HCT116 (cell line): Measurements from ENCODE around the gene CDK18. TPM values are rescaled to one million over a fixed set of nuclear protein-coding genes. Genes with fewer than 3 reads are reported as not detected.

Source experiments
- ATAC-seq: fragments of 200-7000 bp; cut with Tn5 transposase; 2 replicates; pipeline ENCODE4 v1.9.1; 2020; ENCODE audit warnings: mild to moderate bottlenecking, moderate library complexity
- BruUV-seq: library from RNA; stranded (reverse); fragments of 400-500 nt; replicated peaks from 2 replicates; lab custom pipeline; 2021; lab: Mats Ljungman, UMichigan
- CTCF ChIA-PET: fragments of 300-600 bp; sonication (Branson Sonifier 250); formaldehyde crosslinking; loops from one replicate; lab custom pipeline; 2021; ENCODE audit warnings: antibody characterized with exemption; lab: Charles Lee
- POLR2A ChIA-PET: fragments of 300-600, 350-600 bp; sonication (Branson Sonifier 250); formaldehyde crosslinking; loops from one replicate; lab custom pipeline; 2021; ENCODE audit warnings: antibody characterized with exemption; lab: Charles Lee
- RAD21 ChIA-PET, 2 experiments: fragments of 300-600 bp; sonication (Branson Sonifier 250); formaldehyde crosslinking; loops; one replicate each; lab custom pipeline; 2023; ENCODE audit warnings: low total read pairs in 2 of 2; ENCODE audit not compliant: uncharacterized antibody in 2 of 2, unreplicated experiment in 2 of 2, low non-redundant PET in 1 of 2; lab: Charles Lee
- DNase-seq: peaks from one replicate; pipeline ENCODE4 v3.0.0-alpha.2; 2010; ENCODE audit warnings: low read depth, low spot score
- H2AFZ ChIP-seq: fragments of 200-600 bp; shearing (Covaris generic), sonication (generic); 2 replicates; pipeline ENCODE4 v1.6.1; 2017; ENCODE audit warnings: low read depth, mixed run types, mixed read lengths, antibody characterized with exemption, low read length; ENCODE audit not compliant: poor library complexity, severe bottlenecking
- H3K27ac ChIP-seq: 2 replicates; pipeline ENCODE4 v1.5.1; 2012; ENCODE audit warnings: low read depth, low read length
- H3K27me3 ChIP-seq: fragments of 200-600 bp; sonication (generic); 2 replicates; pipeline ENCODE4 v1.6.1; 2016; ENCODE audit warnings: mixed run types, low read length, mixed read lengths; ENCODE audit not compliant: insufficient read depth
- H3K36me3 ChIP-seq, 2 experiments: fragments of 200-500 bp in 1 of 2; fragments of 200-600 bp in 1 of 2; sonication (Bioruptor generic) in 1 of 2; sonication (generic) in 1 of 2; 2 replicates each; pipeline versions ENCODE4 v1.5.1 to v1.6.1; 2014 to 2016; ENCODE audit warnings: low read length in 2 of 2, inconsistent platforms in 1 of 2, mixed read lengths in 1 of 2, mixed run types in 1 of 2; ENCODE audit not compliant: insufficient read depth in 2 of 2, control insufficient read depth in 1 of 2
- H3K4me1 ChIP-seq, 2 experiments: fragments of 200-600 bp in 1 of 2; sonication (generic) in 1 of 2; 2 replicates each; pipeline versions ENCODE4 v1.5.1 to v1.6.1; 2012 to 2017; ENCODE audit warnings: low read length in 2 of 2, inconsistent platforms in 1 of 2, mild to moderate bottlenecking in 1 of 2, mixed read lengths in 1 of 2, mixed run types in 1 of 2, moderate library complexity in 1 of 2; ENCODE audit not compliant: insufficient read depth in 2 of 2, control insufficient read depth in 1 of 2
- H3K4me2 ChIP-seq: fragments of 200-600 bp; sonication (generic); 2 replicates; pipeline ENCODE4 v1.6.1; 2017; ENCODE audit warnings: mixed run types, low read length, mixed read lengths
- H3K4me3 ChIP-seq, 2 experiments: fragments of 200-600 bp in 1 of 2; sonication (generic) in 1 of 2; replicated peaks in 1 of 2; 2 replicates each; pipeline ENCODE4 v1.5.1; 2011 to 2016; ENCODE audit warnings: low read length in 2 of 2, control low read depth in 1 of 2, low read depth in 1 of 2, mild to moderate bottlenecking in 1 of 2, mixed read lengths in 1 of 2, mixed run types in 1 of 2
- H3K79me2 ChIP-seq: fragments of 200-600 bp; sonication (generic); 2 replicates; pipeline ENCODE4 v1.6.1; 2017; ENCODE audit warnings: mild to moderate bottlenecking, mixed run types, low read length, moderate library complexity, mixed read lengths; ENCODE audit not compliant: insufficient read depth
- H3K9ac ChIP-seq: fragments of 200-600 bp; sonication (generic); 2 replicates; pipeline ENCODE4 v1.6.1; 2016; ENCODE audit warnings: low read length, mixed read lengths
- H3K9me2 ChIP-seq: fragments of 200-600 bp; sonication (generic), shearing (Covaris generic); 2 replicates; pipeline ENCODE4 v1.6.1; 2017; ENCODE audit warnings: mixed run types, mild to moderate bottlenecking, moderate library complexity; ENCODE audit not compliant: insufficient read depth
- H3K9me3 ChIP-seq, 2 experiments: fragments of 200-500 bp in 1 of 2; fragments of 200-600 bp in 1 of 2; sonication (Bioruptor generic) in 1 of 2; sonication (generic) in 1 of 2; 2 replicates each; pipeline ENCODE4 v1.6.1; 2014 to 2017; ENCODE audit warnings: low read length in 2 of 2, mixed read lengths in 2 of 2, inconsistent platforms in 1 of 2, low read depth in 1 of 2, mild to moderate bottlenecking in 1 of 2, mixed run types in 1 of 2, moderate library complexity in 1 of 2; ENCODE audit not compliant: control insufficient read depth in 1 of 2, insufficient read depth in 1 of 2
- H4K20me1 ChIP-seq: fragments of 200-600 bp; sonication (generic), shearing (Covaris generic); 2 replicates; pipeline ENCODE4 v1.6.1; 2017; ENCODE audit warnings: mixed run types, mild to moderate bottlenecking, moderate library complexity; ENCODE audit not compliant: insufficient read depth
- CTCF ChIP-seq, 3 experiments: fragments of 200-600 bp in 1 of 3; sonication (generic) in 1 of 3; IDR thresholded peaks in 2 of 3; conservative IDR thresholded peaks in 1 of 3; 2 replicates each; pipeline ENCODE4 v1.5.1; 2012 to 2017; ENCODE audit warnings: low read depth in 2 of 3, low read length in 2 of 3, antibody characterized with exemption in 1 of 3, borderline replicate concordance in 1 of 3, control low read depth in 1 of 3, mild to moderate bottlenecking in 1 of 3, mixed read lengths in 1 of 3, mixed run types in 1 of 3, moderate library complexity in 1 of 3; ENCODE audit not compliant: insufficient read depth in 1 of 3
- EGR1 ChIP-seq: IDR thresholded peaks from 2 replicates; pipeline ENCODE4 v1.6.1; 2012; ENCODE audit warnings: low read depth
- ELF1 ChIP-seq: IDR thresholded peaks from 2 replicates; pipeline ENCODE4 v1.6.1; 2012; ENCODE audit warnings: low read depth, borderline replicate concordance
- EZH2 ChIP-seq: fragments of 200-600 bp; sonication (generic); IDR thresholded peaks from 2 replicates; pipeline ENCODE4 v1.6.1; 2017; ENCODE audit warnings: antibody characterized with exemption, mixed run types
- FOSL1 ChIP-seq: IDR thresholded peaks from 2 replicates; pipeline ENCODE4 v1.6.1; 2012; ENCODE audit warnings: low read depth
- JUND ChIP-seq: IDR thresholded peaks from 2 replicates; pipeline ENCODE4 v1.6.1; 2012
- MAX ChIP-seq: IDR thresholded peaks from 2 replicates; pipeline ENCODE4 v1.6.1; 2012
- POLR2A ChIP-seq: IDR thresholded peaks from 2 replicates; pipeline ENCODE4 v1.7.0; 2011; ENCODE audit warnings: borderline replicate concordance; ENCODE audit not compliant: insufficient read depth, insufficient read length; ENCODE audit errors: extremely low read depth
- POLR2AphosphoS5 ChIP-seq: IDR thresholded peaks from 2 replicates; pipeline ENCODE4 v1.6.1; 2011; ENCODE audit warnings: mild to moderate bottlenecking, low read depth, low read length, moderate library complexity
- SIN3A ChIP-seq: IDR thresholded peaks from 2 replicates; pipeline ENCODE4 v1.6.1; 2012; ENCODE audit warnings: low read depth
- SP1 ChIP-seq: IDR thresholded peaks from 2 replicates; pipeline ENCODE4 v1.6.1; 2012; ENCODE audit warnings: low read depth
- SRF ChIP-seq: IDR thresholded peaks from 2 replicates; pipeline ENCODE4 v1.6.1; 2012; ENCODE audit warnings: low read depth
- TCF7L2 ChIP-seq: IDR thresholded peaks from 2 replicates; pipeline ENCODE4 v1.7.0; 2011; ENCODE audit warnings: borderline replicate concordance, inconsistent platforms; ENCODE audit not compliant: insufficient read depth, insufficient read length; ENCODE audit errors: extremely low read depth
- ZNF274 ChIP-seq: fragments of 200-500 bp; sonication (Bioruptor generic); IDR thresholded peaks from 2 replicates; pipeline ENCODE4 v1.6.1; 2014; ENCODE audit warnings: mild to moderate bottlenecking, low read depth, low read length, inconsistent platforms
- intact Hi-C: fragments of 100-400 bp; cut with micrococcal nuclease; formaldehyde crosslinking; loops from 2 replicates; pipeline ENCODE4 v1.10.0; 2022
- total RNA-seq: library from RNA; stranded (reverse); gene quantifications from one replicate; pipeline ENCODE4 v1.2.1, GENCODE V29; 2021; ENCODE audit not compliant: unreplicated experiment

The CDK18 gene
- total RNA-seq, 1 experiment from 2014 or later: 32.0 TPM

- Histone ChIP-seq H3K4me2 (no peak overlapping the region), H4K20me1 (no peaks in the 10 kb centered on the region), H3K27ac (no peak overlapping the region), H3K36me3 (no peaks in the 10 kb centered on the region), H3K79me2 (no peaks in the 10 kb centered on the region), H3K9me2 (no peaks in the 10 kb centered on the region), H3K4me3 (no peak overlapping the region), H2AFZ (no peak overlapping the region), H3K27me3 (no peaks in the 10 kb centered on the region), H3K9me3 (no peaks in the 10 kb centered on the region), H3K9ac (no peak overlapping the region), H3K4me1 (peaks cover 0 to 8% of the 10 kb centered on the region in 2 experiments; a peak in 1 of 4 replicates)
- intact Hi-C loops: no loop called here
- DNase-seq (no peak), ATAC-seq (0 out of 2 replicates have a peak, but pooled peaks have one; percentile 34)
- ChIA-PET POLR2A (no interaction called here), RAD21 (no interaction called here), CTCF (no interaction called here)
- no TSS peak for BruUV-seq
- TF ChIP-seq JUND (no peak), POLR2A (no peak), EZH2 (no peak), MAX (no peak), SRF (no peak), TCF7L2 (no peak), EGR1 (no peak), FOSL1 (no peak), POLR2AphosphoS5 (no peak), SIN3A (no peak), CTCF (IDR thresholded peaks at IDR 0.05 in 2 of 3, conservative IDR thresholded peaks at IDR 0.05 in 1 of 3; ENCODE audit: borderline replicate concordance in 1 of 3, insufficient read depth in 1 of 3, low read depth in 2 of 3, low read length in 2 of 3) (no peak), ELF1 (no peak), ZNF274 (no peak), SP1 (no peak)
Observed at GRCh38 chr1:205547936-205548827, 43.7 kb downstream of the CDK18 start.
